Activated naive CD8-positive, alpha-beta T cell (primary cell): Measurements from ENCODE around the gene MAPK13.

Experiments used
- H3K27ac Mint-ChIP-seq: one replicate; pipeline ENCODE4 v1.8.0; 2021; ENCODE audit warnings: mixed read lengths
- H3K27me3 Mint-ChIP-seq: one replicate; pipeline ENCODE4 v1.8.0; 2021; ENCODE audit warnings: mixed read lengths
- H3K36me3 Mint-ChIP-seq: one replicate; pipeline ENCODE4 v1.8.0; 2021; ENCODE audit warnings: mixed read lengths
- H3K4me1 Mint-ChIP-seq: one replicate; pipeline ENCODE4 v1.8.0; 2021; ENCODE audit warnings: low read depth, mixed read lengths
- H3K4me3 Mint-ChIP-seq: one replicate; pipeline ENCODE4 v1.8.0; 2021; ENCODE audit warnings: mild to moderate bottlenecking, mixed read lengths
- H3K9me3 Mint-ChIP-seq: one replicate; pipeline ENCODE4 v1.8.0; 2021; ENCODE audit warnings: low read depth, mixed read lengths

Gene MAPK13

DNA sequence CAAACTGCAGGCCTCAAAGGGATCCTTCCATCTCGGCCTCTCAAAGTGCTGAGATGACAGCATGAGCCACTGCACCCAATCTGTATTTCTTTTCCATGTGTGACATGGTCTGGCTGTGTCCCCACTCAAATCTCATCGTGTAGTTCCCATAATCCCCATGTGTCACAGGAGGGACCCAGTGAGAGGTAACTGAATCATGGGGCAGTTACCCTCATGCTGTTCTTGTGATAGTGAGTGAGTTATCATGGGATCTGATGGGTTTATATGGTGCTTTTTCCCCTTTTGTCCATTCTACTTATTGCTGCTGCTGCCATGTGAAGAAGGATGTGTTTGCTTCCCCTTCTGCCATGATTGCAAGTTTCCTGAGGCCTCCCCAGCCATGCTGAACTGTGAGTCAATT lies 55.9 kb downstream of the MAPK13 start:
- H3K27ac Mint-ChIP-seq: no peak overlapping the region
- no peaks in the 10 kb centered on the region for H3K4me1 Mint-ChIP-seq
- H3K36me3 Mint-ChIP-seq: peaks cover 9% of the 10 kb centered on the region
- H3K9me3 Mint-ChIP-seq: no peaks in the 10 kb centered on the region
- H3K27me3 Mint-ChIP-seq: no peaks in the 10 kb centered on the region
- H3K4me3 Mint-ChIP-seq: no peak overlapping the region

DNA sequence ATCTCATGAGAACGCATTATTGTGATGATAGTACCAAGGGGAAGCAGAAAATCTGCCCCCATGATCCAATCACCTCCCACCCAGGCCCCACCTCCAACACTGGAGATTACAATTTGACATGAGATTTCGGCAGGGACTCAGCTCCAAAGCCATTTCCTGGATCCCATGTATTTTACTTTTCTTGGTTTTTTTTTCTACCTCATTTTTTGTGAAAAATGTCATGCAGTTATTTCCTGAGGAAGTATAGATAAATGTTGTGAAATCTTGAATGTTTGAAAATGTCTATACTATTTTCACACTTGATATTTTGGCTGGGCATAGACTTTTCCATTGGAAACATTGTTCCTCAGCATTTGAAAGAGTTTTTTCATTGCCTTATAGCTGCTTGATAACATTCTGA lies 57.1 kb downstream of the MAPK13 start:
- no peaks in the 10 kb centered on the region for H3K4me1 Mint-ChIP-seq
- no peak overlapping the region for H3K4me3 Mint-ChIP-seq
- H3K9me3 Mint-ChIP-seq: no peaks in the 10 kb centered on the region
- no peaks in the 10 kb centered on the region for H3K27me3 Mint-ChIP-seq
- no peak overlapping the region for H3K27ac Mint-ChIP-seq
- H3K36me3 Mint-ChIP-seq: peaks cover 4% of the 10 kb centered on the region
